ENCODE measurements around the gene CA4. TPM values are rescaled to one million over a fixed set of nuclear protein-coding genes. Genes with fewer than 3 reads are reported as not detected.
"Not testable (repeated sequence)": the region's sequence is repeated elsewhere in the genome, so short reads cannot be mapped to it uniquely, and the experiment has no call there.

CA4 gene
- total RNA-seq, 6 experiments from 2014 or later = 0.33 to 0.37 (median 0.35) TPM; not detected in 3

GRCh38 chr17:60186846-60187745 lies 37.3 kb downstream of the CA4 start:
- ATAC-seq; H3K27me3 ChIP-seq; intact Hi-C loops (cut with DNase I); H3K9me3 ChIP-seq; H3K4me3 ChIP-seq; H3K27ac ChIP-seq; DNase-seq; H3K4me1 ChIP-seq: not testable (repeated sequence)
- peaks cover 0 to 36% (median 16%) of the 10 kb centered on the region in 4 donors for H3K36me3 ChIP-seq
- 57% methylated on average over 7 of the region's 7 CpGs for WGBS (ENCODE audit: insufficient coverage, low coverage, low lambda C conversion rate, missing lambda C conversion rate)

GRCh38 chr17:60188759-60189158 lies 39.0 kb downstream of the CA4 start:
- peak in 2 of 4 donors; percentile 53 to 58 for ATAC-seq
- H3K27ac ChIP-seq = no peak overlapping the region
- peaks cover 0 to 35% (median 21%) of the 10 kb centered on the region in 4 donors for H3K36me3 ChIP-seq
- 81% methylated on average over 4 of the region's 4 CpGs for WGBS (ENCODE audit: insufficient coverage, low coverage, low lambda C conversion rate, missing lambda C conversion rate)
- no peak for TF ChIP-seq POLR2A (IDR thresholded peaks at IDR 0.05)
- TF ChIP-seq, protein P1, sequence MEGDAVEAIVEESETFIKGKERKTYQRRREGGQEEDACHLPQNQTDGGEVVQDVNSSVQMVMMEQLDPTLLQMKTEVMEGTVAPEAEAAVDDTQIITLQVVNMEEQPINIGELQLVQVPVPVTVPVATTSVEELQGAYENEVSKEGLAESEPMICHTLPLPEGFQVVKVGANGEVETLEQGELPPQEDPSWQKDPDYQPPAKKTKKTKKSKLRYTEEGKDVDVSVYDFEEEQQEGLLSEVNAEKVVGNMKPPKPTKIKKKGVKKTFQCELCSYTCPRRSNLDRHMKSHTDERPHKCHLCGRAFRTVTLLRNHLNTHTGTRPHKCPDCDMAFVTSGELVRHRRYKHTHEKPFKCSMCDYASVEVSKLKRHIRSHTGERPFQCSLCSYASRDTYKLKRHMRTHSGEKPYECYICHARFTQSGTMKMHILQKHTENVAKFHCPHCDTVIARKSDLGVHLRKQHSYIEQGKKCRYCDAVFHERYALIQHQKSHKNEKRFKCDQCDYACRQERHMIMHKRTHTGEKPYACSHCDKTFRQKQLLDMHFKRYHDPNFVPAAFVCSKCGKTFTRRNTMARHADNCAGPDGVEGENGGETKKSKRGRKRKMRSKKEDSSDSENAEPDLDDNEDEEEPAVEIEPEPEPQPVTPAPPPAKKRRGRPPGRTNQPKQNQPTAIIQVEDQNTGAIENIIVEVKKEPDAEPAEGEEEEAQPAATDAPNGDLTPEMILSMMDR (IDR thresholded peaks at IDR 0.05) = no peak
- no peak for DNase-seq
- H3K4me3 ChIP-seq = no peak overlapping the region
- no peaks in the 10 kb centered on the region for H3K9me3 ChIP-seq
- H3K4me1 ChIP-seq = peaks cover 0 to 5% (median 0%) of the 10 kb centered on the region in 4 donors
- intact Hi-C loops (cut with DNase I) = no loop called here
- H3K27me3 ChIP-seq = no peaks in the 10 kb centered on the region

GRCh38 chr17:60190032-60190431 lies 40.3 kb downstream of the CA4 start:
- peaks cover 0 to 41% (median 18%) of the 10 kb centered on the region in 4 donors for H3K36me3 ChIP-seq
- DNase-seq; H3K4me1 ChIP-seq; H3K27me3 ChIP-seq; H3K9me3 ChIP-seq; H3K27ac ChIP-seq; intact Hi-C loops (cut with DNase I); H3K4me3 ChIP-seq; ATAC-seq: not testable (repeated sequence)
- 55% methylated on average over 2 of the region's 4 CpGs for WGBS (ENCODE audit: insufficient coverage, low coverage, low lambda C conversion rate, missing lambda C conversion rate)

DNA sequence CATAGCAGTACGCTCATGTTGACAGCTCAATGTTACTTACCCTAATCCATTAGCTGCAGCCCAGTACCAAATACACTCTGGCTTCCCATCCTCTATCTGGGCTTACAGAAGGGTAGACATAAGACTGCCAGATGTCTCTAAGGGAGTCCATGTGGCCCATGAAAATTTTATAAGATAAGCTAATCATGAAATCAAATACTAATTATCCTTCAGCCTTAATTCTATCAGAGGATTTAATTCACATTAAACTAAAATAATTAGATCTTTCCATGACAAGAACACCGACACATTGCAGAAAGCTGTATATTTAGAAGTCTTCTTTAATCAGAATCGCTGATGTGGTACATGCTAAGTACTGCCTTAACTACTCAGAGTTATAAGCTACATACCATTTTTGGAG lies 43.3 kb downstream of the CA4 start:
- H3K27me3 ChIP-seq; intact Hi-C loops (cut with DNase I); H3K27ac ChIP-seq; H3K4me1 ChIP-seq; H3K4me3 ChIP-seq; ATAC-seq; DNase-seq; H3K9me3 ChIP-seq: not testable (repeated sequence)
- H3K36me3 ChIP-seq = peaks cover 0 to 40% (median 21%) of the 10 kb centered on the region in 4 donors
- WGBS (ENCODE audit: insufficient coverage, low coverage, low lambda C conversion rate, missing lambda C conversion rate) = 98% methylated on average over 3 of the region's 3 CpGs

DNA sequence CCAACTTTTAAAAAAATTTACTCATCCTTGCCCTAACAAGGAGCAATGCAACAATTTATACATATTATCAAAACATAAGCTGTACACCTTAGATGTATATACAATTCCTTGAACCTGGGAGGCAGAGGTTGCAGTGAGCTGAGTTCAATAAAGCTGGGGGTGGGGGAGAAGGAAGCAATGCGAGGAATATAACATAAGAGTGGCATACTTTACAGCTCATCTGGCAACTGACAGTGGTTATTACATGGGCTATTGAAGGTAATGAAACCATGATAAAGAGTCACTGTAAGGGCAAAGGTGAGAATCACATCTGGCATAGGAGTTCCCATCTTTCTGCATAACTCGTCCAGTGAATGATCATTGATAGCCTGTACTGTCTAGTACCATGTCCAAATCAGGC lies 43.7 kb downstream of the CA4 start:
- ATAC-seq = no peak

GRCh38 chr17:60194141-60194540 lies 44.4 kb downstream of the CA4 start:
- WGBS (ENCODE audit: insufficient coverage, low coverage, low lambda C conversion rate, missing lambda C conversion rate) = 96% methylated on average over 4 of the region's 4 CpGs
- H3K36me3 ChIP-seq = peaks cover 0 to 45% (median 23%) of the 10 kb centered on the region in 4 donors
- H3K27me3 ChIP-seq; ATAC-seq; H3K9me3 ChIP-seq; DNase-seq; intact Hi-C loops (cut with DNase I); H3K4me1 ChIP-seq; H3K27ac ChIP-seq; H3K4me3 ChIP-seq: not testable (repeated sequence)

More for the DNA sequence above, 43.7 kb downstream of the CA4 start:
- 82% methylated on average over 2 of the region's 2 CpGs for WGBS (ENCODE audit: insufficient coverage, low coverage, low lambda C conversion rate, missing lambda C conversion rate)
- no peaks in the 10 kb centered on the region for H3K9me3 ChIP-seq
- no peak for TF ChIP-seq POLR2A (IDR thresholded peaks at IDR 0.05)
- TF ChIP-seq, protein P1 (IDR thresholded peaks at IDR 0.05) = no peak
- no peak overlapping the region for H3K4me3 ChIP-seq
- no peaks in the 10 kb centered on the region for H3K4me1 ChIP-seq
- H3K27ac ChIP-seq = no peak overlapping the region
- intact Hi-C loops (cut with DNase I) = no loop called here
- H3K27me3 ChIP-seq = no peaks in the 10 kb centered on the region
- no peak for DNase-seq
- H3K36me3 ChIP-seq = peaks cover 0 to 45% (median 23%) of the 10 kb centered on the region in 4 donors

DNA sequence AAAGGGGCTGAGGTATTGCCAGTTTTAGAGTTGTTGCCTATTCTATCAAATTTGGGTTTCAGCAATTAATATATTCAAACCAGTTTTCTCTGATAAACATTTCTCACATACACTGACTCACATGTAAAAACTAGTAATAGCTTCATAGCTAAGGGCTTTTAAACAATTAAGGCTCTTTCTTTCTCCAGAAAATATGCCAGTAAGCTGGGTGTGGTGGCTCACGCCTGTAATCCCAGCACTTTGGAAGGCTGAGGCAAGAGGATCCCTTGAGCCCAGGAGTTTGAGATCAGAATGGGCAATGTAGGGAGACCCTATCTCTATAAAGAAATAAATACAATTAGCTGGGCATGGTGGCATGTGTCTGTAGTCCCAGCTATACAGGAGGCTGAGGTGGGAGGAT lies 48.9 kb downstream of the CA4 start:
- peaks cover 0 to 21% (median 10%) of the 10 kb centered on the region in 4 donors for H3K36me3 ChIP-seq
- intact Hi-C loops (cut with DNase I); H3K4me1 ChIP-seq; H3K9me3 ChIP-seq; H3K4me3 ChIP-seq; DNase-seq; ATAC-seq; H3K27me3 ChIP-seq; H3K27ac ChIP-seq: not testable (repeated sequence)
- WGBS (ENCODE audit: insufficient coverage, low coverage, low lambda C conversion rate, missing lambda C conversion rate) = 100% methylated on average over 1 of the region's 1 CpG

GRCh38 chr17:60205782-60206181 lies 56.0 kb downstream of the CA4 start:
- H3K36me3 ChIP-seq; H3K4me3 ChIP-seq; H3K4me1 ChIP-seq; ATAC-seq; H3K9me3 ChIP-seq; intact Hi-C loops (cut with DNase I); DNase-seq; H3K27me3 ChIP-seq; H3K27ac ChIP-seq: not testable (repeated sequence)

GRCh38 chr17:60208302-60208701 lies 58.5 kb downstream of the CA4 start:
- H3K4me3 ChIP-seq; ATAC-seq; intact Hi-C loops (cut with DNase I); H3K9me3 ChIP-seq; H3K36me3 ChIP-seq; H3K27ac ChIP-seq; H3K27me3 ChIP-seq; DNase-seq; H3K4me1 ChIP-seq: not testable (repeated sequence)
- 88% methylated on average over 1 of the region's 1 CpG for WGBS (ENCODE audit: insufficient coverage, low coverage, low lambda C conversion rate, missing lambda C conversion rate)

Data from right lobe of liver (tissue), 6 donors.